WERI-Rb-1 (cell line): ENCODE results near the gene NUMB.
"Not testable (repeated sequence)": the region's sequence is repeated elsewhere in the genome, so short reads cannot be mapped to it uniquely, and the experiment has no call there.

Source experiments
- DNase-seq: peaks from one replicate; pipeline ENCODE4 v3.0.0-alpha.2; 2020
- H3K27ac ChIP-seq: fragments of 250-450 bp; sonication (Bioruptor Pico); 2 replicates; pipeline ENCODE4 v1.5.1; 2020; ENCODE audit warnings: mild to moderate bottlenecking, moderate library complexity
- H3K27me3 ChIP-seq: fragments of 250-450 bp; sonication (Bioruptor Pico); 2 replicates; pipeline ENCODE4 v1.5.1; 2021; ENCODE audit warnings: mild to moderate bottlenecking, low read depth, moderate library complexity; ENCODE audit not compliant: insufficient read depth, severe bottlenecking
- H3K36me3 ChIP-seq: fragments of 250-450 bp; sonication (Bioruptor Pico); 2 replicates; pipeline ENCODE4 v1.5.1; 2020; ENCODE audit warnings: mild to moderate bottlenecking, moderate library complexity
- H3K4me3 ChIP-seq: 2 replicates; pipeline ENCODE4 v1.5.1; 2011; ENCODE audit warnings: low read depth, mild to moderate bottlenecking, control low read depth, low read length
- H3K9me3 ChIP-seq: fragments of 250-450 bp; sonication (Bioruptor Pico); 2 replicates; pipeline ENCODE4 v1.5.1; 2021; ENCODE audit warnings: mild to moderate bottlenecking, moderate library complexity; ENCODE audit not compliant: severe bottlenecking
- CTCF ChIP-seq: IDR thresholded peaks from 2 replicates; pipeline ENCODE4 v1.5.1; 2011; ENCODE audit warnings: low read depth, mild to moderate bottlenecking, control low read depth, inconsistent platforms, low read length

NUMB gene

GRCh38 chr14:73397810-73398209, 60.5 kb downstream of the NUMB start:
- no peak for DNase-seq
- TF ChIP-seq CTCF, result no peak
- Histone ChIP-seq H3K27me3 (no peaks in the 10 kb centered on the region), H3K4me3 (no peak overlapping the region), H3K27ac (no peak overlapping the region), H3K9me3 (no peaks in the 10 kb centered on the region), H3K36me3 (peaks cover 28% of the 10 kb centered on the region)

- Histone ChIP-seq H3K27me3 (no peaks in the 10 kb centered on the region), H3K4me3 (no peak overlapping the region), H3K36me3 (peaks cover 22% of the 10 kb centered on the region), H3K27ac (no peak overlapping the region), H3K9me3 (no peaks in the 10 kb centered on the region)
- no peak for TF ChIP-seq CTCF
- no peak for DNase-seq
Observed at GRCh38 chr14:73394317-73394716, 64.0 kb downstream of the NUMB start.

DNA sequence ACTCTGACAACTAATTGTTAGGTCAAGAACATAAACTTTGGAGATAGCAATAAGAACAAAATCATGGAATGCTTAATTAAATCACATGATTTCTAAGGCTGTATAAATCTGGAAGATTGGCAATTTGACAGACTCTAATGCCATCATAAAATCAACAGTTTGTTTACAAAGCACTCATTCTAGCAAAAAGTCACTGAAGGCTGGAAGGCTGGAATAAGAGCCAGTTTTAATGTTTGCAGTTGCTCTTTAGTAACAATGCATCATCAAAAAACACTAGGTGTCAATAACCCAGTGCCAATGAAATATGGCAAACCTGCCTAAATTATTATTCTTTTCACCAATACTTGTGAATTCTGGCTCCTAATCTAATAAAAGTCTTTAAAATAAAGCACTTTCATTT, 65.0 kb downstream of the NUMB start:
- DNase-seq, result no peak
- Histone ChIP-seq H3K4me3 (no peak overlapping the region), H3K27ac (no peak overlapping the region)

DNA sequence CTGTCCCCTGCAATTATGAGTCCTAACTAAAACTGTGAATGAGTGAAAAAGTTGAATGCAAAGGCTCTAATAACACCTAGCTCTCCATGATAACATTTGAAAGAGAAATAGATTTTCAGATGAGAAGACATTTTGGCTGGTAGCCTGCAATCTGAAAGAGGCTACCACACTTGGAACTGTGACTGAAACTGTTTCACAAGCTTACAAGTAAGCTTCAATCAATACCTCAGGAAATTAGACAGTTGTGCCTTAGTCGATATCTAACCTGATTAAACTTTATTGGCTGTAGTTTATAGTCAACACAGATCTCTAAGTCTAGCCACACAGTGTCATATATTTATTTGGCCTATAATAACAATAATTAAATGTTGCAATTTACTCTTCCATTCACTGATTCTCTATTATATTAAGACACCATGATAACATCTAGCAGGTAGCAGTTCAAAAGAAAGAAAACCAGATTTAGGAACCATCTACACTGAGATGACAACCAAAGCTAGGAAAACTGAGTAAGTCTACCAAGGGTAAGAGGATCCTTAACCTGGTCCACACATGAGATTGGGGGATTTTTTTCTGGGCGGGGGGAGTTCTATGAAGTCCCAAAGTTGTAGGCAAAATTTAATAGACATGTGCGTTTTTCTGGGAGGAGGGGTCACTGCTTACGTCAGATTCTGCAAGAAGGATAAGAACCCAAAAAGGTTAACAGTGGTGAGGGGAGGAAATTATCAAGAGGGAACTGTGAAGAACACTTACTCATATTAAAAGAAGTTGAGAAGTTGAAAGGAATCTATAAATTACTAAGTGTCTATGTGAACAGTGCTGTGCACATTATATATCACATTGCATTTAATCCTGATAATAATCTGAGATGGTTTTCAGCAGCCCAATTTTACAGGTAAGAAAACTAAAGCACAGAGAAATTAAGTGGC, 65.8 kb downstream of the NUMB start:
- TF ChIP-seq CTCF, result no peak
- H3K4me3 ChIP-seq, result no peak overlapping the region
- no peak overlapping the region for H3K27ac ChIP-seq
- peaks cover 18% of the 10 kb centered on the region for H3K36me3 ChIP-seq
- no peak for DNase-seq
- H3K9me3 ChIP-seq, result no peaks in the 10 kb centered on the region
- H3K27me3 ChIP-seq, result no peaks in the 10 kb centered on the region

More for the DNA sequence above, 65.0 kb downstream of the NUMB start:
- no peaks in the 10 kb centered on the region for H3K9me3 ChIP-seq
- no peaks in the 10 kb centered on the region for H3K27me3 ChIP-seq
- peaks cover 18% of the 10 kb centered on the region for H3K36me3 ChIP-seq
- no peak for TF ChIP-seq CTCF

- H3K36me3 ChIP-seq, H3K27me3 ChIP-seq, H3K4me3 ChIP-seq, DNase-seq, H3K9me3 ChIP-seq, H3K27ac ChIP-seq: not testable (repeated sequence)
Observed at GRCh38 chr14:73387860-73388259, 70.5 kb downstream of the NUMB start.

DNA sequence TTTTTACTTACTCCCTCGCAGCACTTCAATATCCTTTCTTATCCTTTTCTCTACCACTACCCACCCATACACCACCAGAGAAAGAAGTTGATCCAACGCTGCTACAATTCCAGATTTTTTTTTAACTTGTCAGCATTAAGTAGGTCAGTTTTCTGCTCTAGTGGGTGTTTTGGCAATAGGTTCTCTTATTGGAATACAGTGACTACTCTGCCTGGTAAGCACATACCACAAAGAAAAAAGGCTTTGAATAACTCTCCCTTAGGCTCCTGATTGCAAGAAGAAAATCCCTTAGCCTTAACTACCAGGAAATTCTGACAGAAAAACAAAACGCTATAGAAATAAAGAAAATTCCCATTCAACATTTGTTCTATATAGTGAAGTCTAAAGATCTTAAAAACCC, 72.0 kb downstream of the NUMB start:
- Histone ChIP-seq H3K9me3 (no peaks in the 10 kb centered on the region), H3K4me3 (no peak overlapping the region), H3K36me3 (peaks cover 3% of the 10 kb centered on the region; the same call in 1 of the 2 replicates), H3K27ac (no peak overlapping the region), H3K27me3 (no peaks in the 10 kb centered on the region)
- no peak for TF ChIP-seq CTCF
- DNase-seq, result no peak

DNA sequence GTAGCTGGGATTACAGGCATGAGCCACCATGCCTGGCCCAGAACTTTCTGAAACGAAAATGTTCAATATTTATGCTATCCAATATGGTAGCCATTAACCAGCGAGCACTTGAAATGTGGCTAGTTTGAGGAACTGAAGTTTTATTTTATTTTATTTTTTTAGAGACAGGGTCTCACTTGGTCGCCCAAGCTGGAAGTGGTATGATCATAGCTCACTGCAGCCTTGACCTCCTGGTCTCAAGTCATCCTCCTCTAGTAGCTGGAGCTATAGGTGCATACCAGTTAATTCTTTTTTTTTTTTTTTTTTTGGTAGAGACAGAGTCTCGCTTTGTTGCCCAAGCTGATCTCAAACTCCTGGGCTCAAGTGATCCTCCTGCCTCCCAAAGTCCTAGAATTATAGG, 73.3 kb downstream of the NUMB start:
- H3K27me3 ChIP-seq, H3K27ac ChIP-seq, H3K9me3 ChIP-seq, DNase-seq, H3K36me3 ChIP-seq, H3K4me3 ChIP-seq: not testable (repeated sequence)
